HFF-Myc (cell line): ENCODE measurements around the gene U2SURP.

Experiments
- DNase-seq: peaks from one replicate; pipeline ENCODE4 v3.0.0-alpha.2; 2011; ENCODE audit warnings: low read depth; ENCODE audit errors: extremely low read depth
- H3K4me3 ChIP-seq: replicated peaks from 2 replicates; pipeline ENCODE4 v1.5.1; 2011; ENCODE audit warnings: low read depth, mild to moderate bottlenecking, control low read depth, low read length
- CTCF ChIP-seq: IDR thresholded peaks from 2 replicates; pipeline ENCODE4 v1.5.1; 2012; ENCODE audit warnings: mild to moderate bottlenecking, low read depth, low read length, control low read depth; ENCODE audit errors: missing control alignments

Gene U2SURP

DNA sequence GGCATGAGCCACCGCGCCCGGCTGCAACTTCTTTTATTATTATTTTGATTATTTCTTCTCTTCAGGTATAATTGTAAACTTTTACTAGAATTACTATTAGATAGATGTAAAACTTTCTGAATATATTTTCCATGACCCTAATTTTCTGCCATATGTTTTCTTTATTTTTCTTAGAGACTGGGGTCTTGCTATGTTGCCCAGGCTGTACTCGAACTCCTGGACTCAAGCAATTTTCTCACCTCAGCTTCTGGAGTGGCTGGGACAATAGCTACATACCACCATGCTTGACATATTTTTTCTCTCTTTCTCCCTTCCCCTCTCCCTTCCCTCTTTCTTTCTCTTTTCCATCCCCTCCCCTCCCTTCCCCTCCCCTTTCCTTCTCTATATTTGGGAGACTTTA, 88.6 kb downstream of the U2SURP start:
- no peak for TF ChIP-seq CTCF
- no peak overlapping the region for H3K4me3 ChIP-seq
- DNase-seq = no peak

GRCh38 chr3:143090486-143090885, 89.1 kb downstream of the U2SURP start:
- DNase-seq = no peak
- TF ChIP-seq CTCF = no peak
- no peak overlapping the region for H3K4me3 ChIP-seq

DNA sequence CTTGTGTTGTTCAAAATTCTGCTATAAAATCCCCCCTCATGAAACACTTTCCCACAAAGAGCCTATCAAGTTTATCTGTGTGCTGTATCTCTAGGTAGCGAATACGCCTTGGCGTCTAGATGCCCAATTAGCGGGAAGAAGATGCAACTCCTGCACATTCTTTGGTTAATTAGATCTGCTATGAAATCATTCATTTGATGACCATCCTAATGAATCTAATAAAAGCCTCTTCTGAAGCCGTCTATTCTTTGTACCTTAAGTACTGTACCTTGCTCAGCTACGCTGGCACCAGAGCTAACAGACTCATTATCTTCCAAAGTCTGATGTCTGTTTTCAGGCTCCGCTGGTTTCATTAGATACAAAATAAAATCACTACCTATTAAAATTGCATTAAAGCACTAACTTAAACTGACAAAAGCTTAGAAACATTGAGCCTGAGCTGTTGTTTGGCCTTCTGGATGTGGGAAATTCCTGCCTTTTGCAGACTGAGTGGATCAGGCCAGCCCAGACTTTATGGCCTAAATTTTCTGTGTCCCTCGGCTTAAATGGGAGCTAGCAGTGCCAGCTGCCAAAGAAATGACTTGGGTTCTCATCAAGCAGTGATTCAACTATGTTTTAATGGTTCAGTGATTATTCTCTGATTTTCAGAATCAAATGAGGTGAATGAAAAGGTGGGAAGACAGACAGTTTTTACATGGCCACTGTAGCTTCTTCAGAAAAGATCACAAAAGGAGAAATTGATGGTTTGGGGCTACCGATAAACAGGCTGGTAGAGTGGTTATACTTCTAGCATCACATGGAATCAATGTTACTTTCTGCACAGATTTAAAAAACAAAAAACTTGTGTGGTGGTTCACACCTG, 89.8 kb downstream of the U2SURP start:
- no peak for DNase-seq
- no peak overlapping the region for H3K4me3 ChIP-seq
- no peak for TF ChIP-seq CTCF

GRCh38 chr3:143092191-143092590, 90.8 kb downstream of the U2SURP start:
- no peak for DNase-seq
- no peak for TF ChIP-seq CTCF
- H3K4me3 ChIP-seq = no peak overlapping the region

DNA sequence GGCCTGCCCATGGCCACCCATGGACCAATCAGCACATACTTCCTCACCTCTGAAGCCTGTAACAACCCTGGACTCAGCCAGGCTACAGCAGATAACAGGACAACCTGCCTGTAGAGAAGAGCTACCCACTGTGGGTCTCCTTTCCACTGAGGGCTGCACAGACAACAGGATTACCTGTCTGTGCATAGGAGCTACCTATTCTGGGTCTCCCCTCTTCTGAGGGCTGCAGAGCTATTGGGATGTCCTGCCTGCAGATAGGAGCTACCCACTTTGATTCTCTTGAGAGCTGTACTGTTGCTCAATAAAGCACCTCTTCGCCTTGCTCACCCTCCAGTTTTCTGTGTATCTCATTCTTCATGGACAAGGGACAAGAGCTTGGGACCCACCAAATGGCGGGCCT, 94.4 kb downstream of the U2SURP start:
- no peak overlapping the region for H3K4me3 ChIP-seq
- no peak for TF ChIP-seq CTCF
- DNase-seq = no peak

DNA sequence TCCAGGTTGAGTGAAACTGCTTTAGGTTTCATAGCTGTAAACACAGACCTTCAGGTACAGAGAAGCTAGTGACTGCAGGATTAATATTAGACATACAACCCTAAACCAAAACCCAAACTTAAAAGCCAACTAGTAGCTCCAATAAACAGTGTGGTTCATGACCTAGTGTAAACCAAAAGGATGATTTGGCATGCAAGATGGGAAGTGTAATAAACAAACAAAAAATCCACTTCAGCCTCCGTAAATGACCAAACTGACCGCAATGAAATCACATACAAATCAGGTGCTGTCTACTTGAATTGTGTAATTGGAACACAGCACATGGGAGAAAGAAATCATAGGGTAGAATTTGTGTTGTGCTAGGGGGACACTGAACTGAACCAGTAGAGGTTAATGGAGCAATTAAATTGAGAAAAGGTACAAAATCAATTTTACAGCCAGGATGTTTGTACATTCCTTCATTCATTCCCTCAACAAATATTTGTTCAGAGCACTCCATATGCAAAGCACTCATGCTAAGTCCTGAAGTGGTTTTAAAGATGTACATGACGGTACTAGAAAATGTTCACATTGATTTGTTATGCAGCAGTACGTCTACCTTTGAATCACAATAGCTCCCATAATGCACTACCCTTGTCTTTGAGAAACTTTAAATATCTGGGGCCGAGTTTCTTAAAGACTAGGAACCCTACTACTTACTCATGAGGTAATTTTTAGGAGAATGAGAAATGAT, 96.8 kb downstream of the U2SURP start:
- DNase-seq = no peak
- no peak for TF ChIP-seq CTCF

More for the DNA sequence above, 96.8 kb downstream of the U2SURP start:
- H3K4me3 ChIP-seq = no peak overlapping the region
